NB4 (cell line): ENCODE data around the gene F5.
A peak's percentile ranks its signal among the peaks of the same experiment; 100 is the strongest.

Experiments used
- POLR2A ChIP-seq: IDR thresholded peaks from 2 replicates; pipeline ENCODE4 v1.6.1; 2011; ENCODE audit warnings: mild to moderate bottlenecking; ENCODE audit not compliant: insufficient read length; ENCODE audit errors: extremely low read depth
- TF ChIP-seq, protein P1 (sequence below): IDR thresholded peaks from one replicate; pipeline ENCODE4 v1.5.1; 2012; ENCODE audit warnings: low read depth, low read length

DNA sequence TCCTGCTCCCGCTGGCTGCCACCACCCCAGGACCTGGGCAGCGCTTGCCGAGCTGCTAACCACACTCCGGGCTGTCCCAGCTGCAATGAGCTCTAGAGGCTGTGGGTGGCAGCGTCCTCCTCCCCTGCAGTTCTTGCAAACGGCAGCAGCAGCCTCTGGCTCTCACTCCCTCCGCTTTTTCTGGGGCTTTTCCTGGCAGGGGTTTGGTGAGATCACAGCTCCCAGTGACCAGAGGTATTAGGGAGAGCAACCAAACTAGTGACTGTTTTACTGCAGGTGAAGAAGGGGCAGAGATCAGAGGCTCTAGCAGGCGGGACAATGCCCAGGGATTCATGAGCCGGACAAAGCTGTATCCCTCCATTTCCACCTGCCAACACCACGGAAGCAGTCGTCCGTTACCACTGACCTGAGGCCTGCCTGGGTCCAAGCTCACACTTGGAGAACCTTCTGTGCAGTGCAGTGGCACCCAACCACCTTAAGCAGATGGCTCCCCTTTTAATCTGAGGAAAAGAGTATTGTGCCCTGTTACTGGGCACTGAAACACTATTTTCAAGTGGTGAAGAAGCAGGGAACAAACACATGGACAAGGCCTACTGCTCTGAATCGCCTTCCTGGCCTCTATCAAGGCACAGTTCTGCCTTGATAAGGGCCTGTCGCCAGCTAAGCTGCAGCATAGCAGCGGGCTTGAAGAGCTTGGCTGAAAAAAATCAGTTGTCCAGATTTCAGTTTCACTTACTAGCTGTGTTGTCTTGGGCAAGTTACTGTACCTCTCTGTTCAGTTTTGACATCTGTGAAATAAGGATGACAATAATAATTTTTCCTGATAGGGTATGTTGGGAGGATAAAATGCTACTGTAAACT, at the start of gene F5:
- no peak for TF ChIP-seq POLR2A
- TF ChIP-seq, protein P1, sequence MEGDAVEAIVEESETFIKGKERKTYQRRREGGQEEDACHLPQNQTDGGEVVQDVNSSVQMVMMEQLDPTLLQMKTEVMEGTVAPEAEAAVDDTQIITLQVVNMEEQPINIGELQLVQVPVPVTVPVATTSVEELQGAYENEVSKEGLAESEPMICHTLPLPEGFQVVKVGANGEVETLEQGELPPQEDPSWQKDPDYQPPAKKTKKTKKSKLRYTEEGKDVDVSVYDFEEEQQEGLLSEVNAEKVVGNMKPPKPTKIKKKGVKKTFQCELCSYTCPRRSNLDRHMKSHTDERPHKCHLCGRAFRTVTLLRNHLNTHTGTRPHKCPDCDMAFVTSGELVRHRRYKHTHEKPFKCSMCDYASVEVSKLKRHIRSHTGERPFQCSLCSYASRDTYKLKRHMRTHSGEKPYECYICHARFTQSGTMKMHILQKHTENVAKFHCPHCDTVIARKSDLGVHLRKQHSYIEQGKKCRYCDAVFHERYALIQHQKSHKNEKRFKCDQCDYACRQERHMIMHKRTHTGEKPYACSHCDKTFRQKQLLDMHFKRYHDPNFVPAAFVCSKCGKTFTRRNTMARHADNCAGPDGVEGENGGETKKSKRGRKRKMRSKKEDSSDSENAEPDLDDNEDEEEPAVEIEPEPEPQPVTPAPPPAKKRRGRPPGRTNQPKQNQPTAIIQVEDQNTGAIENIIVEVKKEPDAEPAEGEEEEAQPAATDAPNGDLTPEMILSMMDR = peak; percentile 49
